ENCODE results near the gene TEF.

DNA sequence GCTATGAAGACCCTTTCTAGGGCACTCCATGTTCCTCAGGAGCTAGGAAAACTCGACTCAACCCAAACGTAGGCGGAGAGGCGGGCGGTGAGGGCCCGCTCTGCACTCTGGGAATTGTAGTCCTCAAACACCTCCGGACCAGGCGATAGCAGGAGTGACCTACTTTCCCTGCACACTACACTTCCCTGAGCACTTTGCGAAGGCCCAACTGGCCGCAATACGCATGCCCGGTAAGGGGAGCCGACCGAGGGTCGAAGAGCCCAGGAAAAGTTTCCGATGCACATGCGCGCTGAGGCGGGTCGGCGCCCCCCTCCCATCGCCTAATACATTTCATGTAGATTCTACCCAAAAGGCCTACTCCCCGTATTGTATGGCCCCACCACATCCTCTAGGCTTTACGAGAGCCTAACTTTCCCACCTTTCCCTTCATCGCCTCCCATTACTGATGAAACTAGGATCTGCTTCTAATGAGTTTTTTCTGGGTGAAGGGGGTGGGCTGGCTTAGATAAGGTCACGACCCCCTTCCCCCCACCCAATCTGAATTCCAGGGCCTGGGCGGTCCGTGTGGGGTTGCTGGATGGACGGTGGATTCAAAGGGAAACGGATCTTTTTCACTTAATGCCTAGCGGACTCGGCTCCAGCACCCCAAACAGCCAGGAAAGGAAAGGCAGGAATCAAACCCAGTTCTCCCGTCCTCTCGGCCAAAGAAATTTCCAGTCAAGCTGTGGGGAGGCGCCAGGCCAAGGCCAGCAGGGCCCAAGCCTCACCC, 62.8 kb downstream of the TEF start:
- no peak for TF ChIP-seq U2AF2 (optimal IDR thresholded peaks at IDR 0.05; ENCODE audit: low read depth, low read length)
- TF ChIP-seq FOXP4 (CRISPR knock-in tag; IDR thresholded peaks at IDR 0.05; ENCODE audit: borderline replicate concordance) = no peak
- TF ChIP-seq MAFK (IDR thresholded peaks at IDR 0.05; ENCODE audit: low read length) = no peak
- TF ChIP-seq STAT6 (CRISPR knock-in tag; IDR thresholded peaks at IDR 0.05) = no peak
- no peak for TF ChIP-seq DEAF1 (CRISPR knock-in tag; IDR thresholded peaks at IDR 0.05)
- no peak for TF ChIP-seq SOX6 (IDR thresholded peaks at IDR 0.05)
- no peak for TF ChIP-seq MYNN (IDR thresholded peaks at IDR 0.05)
- no peak for TF ChIP-seq MYNN (CRISPR knock-in tag; IDR thresholded peaks at IDR 0.05)
- TF ChIP-seq CTCF (IDR thresholded peaks at IDR 0.05 in 2 of 3, conservative IDR thresholded peaks at IDR 0.05 in 1 of 3; ENCODE audit: insufficient read depth in 2 of 3, low read depth in 1 of 3, low read length in 3 of 3) = no peak
- TF ChIP-seq KLF1 (tag; IDR thresholded peaks at IDR 0.05) = no peak
- TF ChIP-seq POLR2AphosphoS2 (IDR thresholded peaks at IDR 0.05; ENCODE audit: low read length) = 0 out of 2 replicates have a peak, but pooled peaks have one; percentile 49
- TF ChIP-seq ZNF121 (CRISPR knock-in tag; conservative IDR thresholded peaks at IDR 0.05) = no peak
- no peak for TF ChIP-seq EP300 (IDR thresholded peaks at IDR 0.05; ENCODE audit: low read length)
- no peak for TF ChIP-seq CREB3 (tag; conservative IDR thresholded peaks at IDR 0.05; ENCODE audit: low read depth)
